Liver (tissue), 9 donors: ENCODE data around the gene WASF1. TPM values are rescaled to one million over a fixed set of nuclear protein-coding genes. Genes with fewer than 3 reads are reported as not detected.

Source experiments
- DNase-seq: peaks from one replicate; pipeline ENCODE4 v3.0.0-alpha.2; 2017; ENCODE audit warnings: low spot score
- H3K27ac ChIP-seq, 2 donors: one replicate each; pipeline ENCODE4 v1.7.0; 2013; ENCODE audit warnings: inconsistent platforms in 2 of 2, low read length in 2 of 2, control low read depth in 1 of 2, low read depth in 1 of 2, mild to moderate bottlenecking in 1 of 2
- H3K27me3 ChIP-seq, 4 donors: one replicate each; pipeline versions ENCODE4 v1.6.1 to v1.7.0; 2013; ENCODE audit warnings: low read length in 3 of 4, inconsistent platforms in 1 of 4, mild to moderate bottlenecking in 1 of 4, moderate library complexity in 1 of 4; ENCODE audit not compliant: control insufficient read depth in 4 of 4, insufficient read depth in 4 of 4
- H3K36me3 ChIP-seq, 4 donors: one replicate each; pipeline versions ENCODE4 v1.6.1 to v1.7.0; 2013; ENCODE audit warnings: low read length in 3 of 4, mild to moderate bottlenecking in 3 of 4, low read depth in 1 of 4, moderate library complexity in 1 of 4; ENCODE audit not compliant: control insufficient read depth in 4 of 4, insufficient read depth in 3 of 4
- H3K4me1 ChIP-seq, 4 donors: one replicate each; pipeline versions ENCODE4 v1.6.1 to v1.7.0; 2013; ENCODE audit warnings: low read length in 3 of 4, mild to moderate bottlenecking in 3 of 4, moderate library complexity in 1 of 4; ENCODE audit not compliant: control insufficient read depth in 4 of 4, insufficient read depth in 4 of 4
- H3K4me3 ChIP-seq, 3 donors: one replicate each; pipeline versions ENCODE4 v1.6.1 to v1.7.0; 2013; ENCODE audit warnings: low read length in 3 of 3, control low read depth in 1 of 3, low read depth in 1 of 3, mild to moderate bottlenecking in 1 of 3
- H3K9ac ChIP-seq, 2 donors: one replicate each; pipeline ENCODE4 v1.7.0; 2013; ENCODE audit warnings: low read length in 2 of 2, mild to moderate bottlenecking in 2 of 2, moderate library complexity in 2 of 2, control low read depth in 1 of 2, low read depth in 1 of 2
- H3K9me3 ChIP-seq, 4 donors: one replicate each; pipeline versions ENCODE4 v1.6.1 to v1.7.0; 2013; ENCODE audit warnings: low read length in 3 of 4; ENCODE audit not compliant: control insufficient read depth in 4 of 4
- ATF3 ChIP-seq: IDR thresholded peaks from 2 replicates; pipeline ENCODE4 v1.6.1; 2016; ENCODE audit warnings: antibody characterized with exemption
- CTCF ChIP-seq: fragments of 150-350 bp; IDR thresholded peaks from 2 replicates; pipeline ENCODE4 v1.5.1; 2017; ENCODE audit warnings: improper control_type of control experiment, low read depth, low read length; ENCODE audit not compliant: missing input control
- EGR1 ChIP-seq, 2 donors: IDR thresholded peaks; 2 replicates each; pipeline ENCODE4 v1.6.1; 2016 to 2018; ENCODE audit warnings: antibody characterized with exemption in 2 of 2, low read depth in 2 of 2
- FOXA1 ChIP-seq: IDR thresholded peaks from 2 replicates; pipeline ENCODE4 v1.6.1; 2016; ENCODE audit warnings: antibody characterized with exemption
- GABPA ChIP-seq, 2 donors: IDR thresholded peaks in 1 of 2; conservative IDR thresholded peaks in 1 of 2; 2 replicates each; pipeline ENCODE4 v1.6.1; 2016; ENCODE audit warnings: antibody characterized with exemption in 2 of 2, mild to moderate bottlenecking in 1 of 2, moderate library complexity in 1 of 2
- HNF4A ChIP-seq, 2 donors: conservative IDR thresholded peaks; 2 replicates each; pipeline ENCODE4 v1.6.1; 2016; ENCODE audit warnings: antibody characterized with exemption in 2 of 2, mild to moderate bottlenecking in 2 of 2
- HNF4G ChIP-seq: IDR thresholded peaks from 2 replicates; pipeline ENCODE4 v1.6.1; 2016; ENCODE audit warnings: antibody characterized with exemption
- JUND ChIP-seq, 2 donors: IDR thresholded peaks; 2 replicates each; pipeline ENCODE4 v1.6.1; 2016; ENCODE audit warnings: antibody characterized with exemption in 2 of 2
- MAX ChIP-seq: IDR thresholded peaks from 2 replicates; pipeline ENCODE4 v1.6.1; 2016; ENCODE audit warnings: antibody characterized with exemption
- NR2F2 ChIP-seq: IDR thresholded peaks from 2 replicates; pipeline ENCODE4 v1.6.1; 2016; ENCODE audit warnings: antibody characterized with exemption
- RAD21 ChIP-seq, 2 donors: IDR thresholded peaks; 2 replicates each; pipeline ENCODE4 v1.6.1; 2016; ENCODE audit warnings: antibody characterized with exemption in 2 of 2, mild to moderate bottlenecking in 2 of 2
- REST ChIP-seq: IDR thresholded peaks from 2 replicates; pipeline ENCODE4 v1.6.1; 2016; ENCODE audit warnings: antibody characterized with exemption, mild to moderate bottlenecking
- RXRA ChIP-seq, 2 donors: IDR thresholded peaks; 2 replicates each; pipeline ENCODE4 v1.6.1; 2017 to 2018; ENCODE audit warnings: antibody characterized with exemption in 2 of 2, mild to moderate bottlenecking in 1 of 2
- SP1 ChIP-seq: IDR thresholded peaks from 2 replicates; pipeline ENCODE4 v1.6.1; 2018; ENCODE audit warnings: antibody characterized with exemption, mild to moderate bottlenecking
- TAF1 ChIP-seq: conservative IDR thresholded peaks from 2 replicates; pipeline ENCODE4 v1.6.1; 2016; ENCODE audit warnings: antibody characterized with exemption, mild to moderate bottlenecking
- WGBS: extraction: QIAGEN DNeasy Blood & Tissue Kit; methylation state at CpG from one replicate; pipeline ENCODE4 v1.1.7; 2013; 5-methylcytosine and 5-hydroxymethylcytosine counted together
- polyA plus RNA-seq, 2 donors: library from polyadenylated mRNA; stranded (reverse) in 1 of 2; unstranded in 1 of 2; fragments of 200-250 nt in 1 of 2; fragments of >200 nt in 1 of 2; fragmentation: Nextera tagmentation in 1 of 2; extraction: Ambion mirVana in 1 of 2; gene quantifications; one replicate each; pipeline versions ENCODE4 v1.2.1 to v1.2.3, GENCODE V29; 2013 to 2015
- total RNA-seq, 2 donors: library from RNA; depleted of rRNA; stranded (reverse); fragments of >200 nt; gene quantifications; one replicate each; pipeline ENCODE4 v1.2.3, GENCODE V29; 2014
- donor health status: healthy.
- donor health status: healthy.
- donor health status: healthy.
- donor health status: healthy.
- donor health status: healthy.

Gene WASF1
- total and polyA plus RNA-seq, 4 donors, result 3.2 to 5.5 (median 3.4) TPM

- Histone ChIP-seq H3K27me3 (no peaks in the 10 kb centered on the region), H3K4me3 (no peak overlapping the region), H3K36me3 (no peaks in the 10 kb centered on the region), H3K9me3 (no peaks in the 10 kb centered on the region), H3K9ac (no peak overlapping the region), H3K27ac (no peak overlapping the region), H3K4me1 (no peaks in the 10 kb centered on the region)
- TF ChIP-seq TAF1 (no peak), MAX (no peak), REST (no peak), FOXA1 (no peak)
- no peak for DNase-seq
Measured at GRCh38 chr6:110114004-110114403, 65.5 kb downstream of the WASF1 start.

GRCh38 chr6:110105296-110105695 lies 74.2 kb downstream of the WASF1 start:
- no peak overlapping the region for H3K9ac ChIP-seq
- TF ChIP-seq SP1, result no peak
- TF ChIP-seq HNF4A (conservative IDR thresholded peaks at IDR 0.05), result no peak
- TF ChIP-seq TAF1, result no peak
- TF ChIP-seq REST, result no peak
- no peak for TF ChIP-seq FOXA1
- no peak for TF ChIP-seq HNF4G
- TF ChIP-seq NR2F2, result no peak
- TF ChIP-seq GABPA (IDR thresholded peaks at IDR 0.05 in 1 of 2, conservative IDR thresholded peaks at IDR 0.05 in 1 of 2), result no peak
- no peak for TF ChIP-seq EGR1 (IDR thresholded peaks at IDR 0.05; ENCODE audit: low read depth in 2 of 2)
- no peak for TF ChIP-seq ATF3
- no peak for TF ChIP-seq MAX
- no peak for TF ChIP-seq CTCF
- TF ChIP-seq RAD21 (IDR thresholded peaks at IDR 0.05), result no peak
- no peak for TF ChIP-seq RXRA (IDR thresholded peaks at IDR 0.05)
- no peak for TF ChIP-seq JUND (IDR thresholded peaks at IDR 0.05)
- H3K4me1 ChIP-seq, result no peaks in the 10 kb centered on the region
- H3K9me3 ChIP-seq, result no peaks in the 10 kb centered on the region
- no peaks in the 10 kb centered on the region for H3K27me3 ChIP-seq
- WGBS, result 96% methylated on average over 4 of the region's 4 CpGs
- H3K27ac ChIP-seq, result no peak overlapping the region
- no peak for DNase-seq
- H3K36me3 ChIP-seq, result peaks cover 0 to 20% (median 3%) of the 10 kb centered on the region in 4 donors
- H3K4me3 ChIP-seq, result no peak overlapping the region
